NCI-H1092 treated with DMSO at 0.1 percent for 48 hours (cell line): ENCODE data around the gene CEBPE.

ENCODE experiments used
- DNase-seq: peaks from one replicate; lab custom pipeline; 2025; lab: John Stamatoyannopoulos, UW

Gene CEBPE

GRCh38 chr14:23076785-23077408 is 42.2 kb downstream of the CEBPE start:
- no peak for DNase-seq

GRCh38 chr14:23074906-23075305 is 44.1 kb downstream of the CEBPE start:
- no peak for DNase-seq

GRCh38 chr14:23071921-23072539 is 47.0 kb downstream of the CEBPE start:
- no peak for DNase-seq

GRCh38 chr14:23071244-23071920 is 47.7 kb downstream of the CEBPE start:
- DNase-seq, result no peak

- DNase-seq, result no peak
These were observed 48.6 kb downstream of the CEBPE start for GRCh38 chr14:23070262-23071129.

- no peak for DNase-seq
These were observed 49.6 kb downstream of the CEBPE start for GRCh38 chr14:23069413-23069806.

- no peak for DNase-seq
These were observed 50.2 kb downstream of the CEBPE start for GRCh38 chr14:23068789-23069412.

- DNase-seq, result no peak
These were observed 50.9 kb downstream of the CEBPE start for GRCh38 chr14:23067847-23068788.
